Natural killer cell (primary cell): Measurements from ENCODE around the gene ATP2C2. TPM values are rescaled to one million over a fixed set of nuclear protein-coding genes. Genes with fewer than 3 reads are reported as not detected.

Experiments
- ATAC-seq, 3 donors: fragments of 150-1000 bp in 2 of 3; fragments of 200-7000 bp in 1 of 3; cut with Tn5 transposase; 1 replicate in 1 of 3; 2 replicates in 2 of 3; pipeline ENCODE4 v1.10.0; 2021; ENCODE audit warnings: mild to moderate bottlenecking in 2 of 3, moderate library complexity in 2 of 3
- DNase-seq, 2 donors: peaks; one replicate each; pipeline versions ENCODE4 v3.0.0 to v3.0.0-alpha.2; 2013 to 2021; ENCODE audit warnings: mixed read lengths in 1 of 2
- H3K27ac ChIP-seq: one replicate; pipeline ENCODE4 v1.5.1; 2013; ENCODE audit warnings: mild to moderate bottlenecking, low read length
- H3K27me3 ChIP-seq: one replicate; pipeline ENCODE4 v1.6.1; 2013; ENCODE audit warnings: low read length; ENCODE audit not compliant: control insufficient read depth, insufficient read depth
- H3K36me3 ChIP-seq: one replicate; pipeline ENCODE4 v1.6.1; 2013; ENCODE audit warnings: low read length; ENCODE audit not compliant: control insufficient read depth, insufficient read depth
- H3K4me1 ChIP-seq: one replicate; pipeline ENCODE4 v1.6.1; 2013; ENCODE audit warnings: low read length; ENCODE audit not compliant: control insufficient read depth, insufficient read depth
- H3K4me3 ChIP-seq: one replicate; pipeline ENCODE4 v1.5.1; 2013; ENCODE audit warnings: low read length
- H3K9me3 ChIP-seq: one replicate; pipeline ENCODE4 v1.6.1; 2013; ENCODE audit warnings: low read length; ENCODE audit not compliant: control insufficient read depth, insufficient read depth
- H3K27ac Mint-ChIP-seq, 2 donors: one replicate each; pipeline ENCODE4 v1.8.0; 2022; ENCODE audit warnings: mild to moderate bottlenecking in 2 of 2, mixed read lengths in 2 of 2, moderate library complexity in 1 of 2
- H3K27me3 Mint-ChIP-seq, 2 donors: one replicate each; pipeline ENCODE4 v1.8.0; 2022; ENCODE audit warnings: low read depth in 2 of 2, mixed read lengths in 2 of 2
- H3K36me3 Mint-ChIP-seq: one replicate; pipeline ENCODE4 v1.8.0; 2022; ENCODE audit warnings: mixed read lengths
- H3K4me1 Mint-ChIP-seq, 2 donors: one replicate each; pipeline ENCODE4 v1.8.0; 2022; ENCODE audit warnings: mixed read lengths in 2 of 2
- H3K4me3 Mint-ChIP-seq: one replicate; pipeline ENCODE4 v1.8.0; 2022; ENCODE audit warnings: mild to moderate bottlenecking, moderate library complexity, mixed read lengths
- H3K9me3 Mint-ChIP-seq, 2 donors: one replicate each; pipeline ENCODE4 v1.8.0; 2022; ENCODE audit warnings: mixed read lengths in 2 of 2
- WGBS: methylation state at CpG from one replicate; pipeline ENCODE4 v1.1.7; 2013; ENCODE audit warnings: missing lambda C conversion rate; ENCODE audit not compliant: insufficient coverage; 5-methylcytosine and 5-hydroxymethylcytosine counted together
- intact Hi-C: fragments of 100-400 bp; cut with micrococcal nuclease; formaldehyde crosslinking; loops from one replicate; pipeline ENCODE4 v1.14.2; 2022
- total RNA-seq, 4 donors: library from RNA; stranded (reverse); fragments of 120-200 nt in 1 of 4; gene quantifications; one replicate each; pipeline versions ENCODE4 v1.2.3 to v1.2.4, GENCODE V29; 2013 to 2022
- TF ChIP-seq, protein P1 (sequence below): fragments of 200-600 bp; IDR thresholded peaks from one replicate; pipeline ENCODE4 v1.8.0; 2022; ENCODE audit warnings: antibody characterized with exemption

ATP2C2 gene
- total RNA-seq, 3 donors from 2014 or later (not counting 1 experiment from before 2014, with no cell fraction given) = not detected

DNA sequence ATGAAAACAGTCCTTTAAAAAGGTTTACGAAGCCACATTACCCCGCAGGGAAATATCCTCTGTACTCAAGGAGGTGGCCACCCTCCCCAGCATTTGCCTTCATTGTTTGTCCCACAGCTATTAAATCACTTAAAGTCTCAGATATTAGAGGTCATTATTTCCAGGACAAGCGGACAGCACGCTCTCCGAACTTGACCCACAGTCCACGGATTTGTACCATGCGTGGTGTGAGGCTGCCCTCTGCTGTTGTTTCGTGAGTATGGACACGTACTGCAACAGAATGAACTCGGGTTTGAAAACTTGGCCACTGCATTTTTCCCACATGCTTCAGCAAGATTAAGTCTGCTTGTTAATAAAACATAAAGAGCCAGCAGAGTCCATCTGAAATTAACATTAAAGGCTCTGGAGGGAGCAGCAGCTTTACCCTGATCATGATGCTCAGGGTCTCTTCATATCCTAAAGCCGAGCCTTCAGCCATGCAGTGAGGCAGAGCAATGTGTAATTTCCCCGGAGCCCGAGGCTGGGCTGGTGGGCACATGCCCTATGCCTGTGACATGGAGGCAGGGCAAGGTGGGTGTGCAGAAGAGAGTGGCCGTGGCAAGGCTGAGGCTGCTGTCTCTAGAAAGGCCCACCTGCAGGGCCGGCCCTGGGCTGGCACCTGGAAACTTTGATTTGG, 116.4 kb downstream of the ATP2C2 start:
- Histone ChIP-seq H3K9me3 (no peaks in the 10 kb centered on the region), H3K27ac (no peak overlapping the region), H3K4me3 (no peak overlapping the region), H3K4me1 (no peaks in the 10 kb centered on the region), H3K27me3 (no peaks in the 10 kb centered on the region), H3K36me3 (no peaks in the 10 kb centered on the region)
- Mint-ChIP-seq H3K9me3 (no peaks in the 10 kb centered on the region), H3K27ac (no peak overlapping the region), H3K4me1 (peaks cover 4 to 8% of the 10 kb centered on the region in 2 donors), H3K4me3 (no peak overlapping the region), H3K36me3 (no peaks in the 10 kb centered on the region), H3K27me3 (no peaks in the 10 kb centered on the region)
- peak in 1 of 2 donors; percentile 30 for DNase-seq
- no peak for ATAC-seq
- TF ChIP-seq, protein P1, sequence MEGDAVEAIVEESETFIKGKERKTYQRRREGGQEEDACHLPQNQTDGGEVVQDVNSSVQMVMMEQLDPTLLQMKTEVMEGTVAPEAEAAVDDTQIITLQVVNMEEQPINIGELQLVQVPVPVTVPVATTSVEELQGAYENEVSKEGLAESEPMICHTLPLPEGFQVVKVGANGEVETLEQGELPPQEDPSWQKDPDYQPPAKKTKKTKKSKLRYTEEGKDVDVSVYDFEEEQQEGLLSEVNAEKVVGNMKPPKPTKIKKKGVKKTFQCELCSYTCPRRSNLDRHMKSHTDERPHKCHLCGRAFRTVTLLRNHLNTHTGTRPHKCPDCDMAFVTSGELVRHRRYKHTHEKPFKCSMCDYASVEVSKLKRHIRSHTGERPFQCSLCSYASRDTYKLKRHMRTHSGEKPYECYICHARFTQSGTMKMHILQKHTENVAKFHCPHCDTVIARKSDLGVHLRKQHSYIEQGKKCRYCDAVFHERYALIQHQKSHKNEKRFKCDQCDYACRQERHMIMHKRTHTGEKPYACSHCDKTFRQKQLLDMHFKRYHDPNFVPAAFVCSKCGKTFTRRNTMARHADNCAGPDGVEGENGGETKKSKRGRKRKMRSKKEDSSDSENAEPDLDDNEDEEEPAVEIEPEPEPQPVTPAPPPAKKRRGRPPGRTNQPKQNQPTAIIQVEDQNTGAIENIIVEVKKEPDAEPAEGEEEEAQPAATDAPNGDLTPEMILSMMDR = no peak
- intact Hi-C loops = no loop called here
- WGBS = 87% methylated on average over 15 of the region's 15 CpGs

DNA sequence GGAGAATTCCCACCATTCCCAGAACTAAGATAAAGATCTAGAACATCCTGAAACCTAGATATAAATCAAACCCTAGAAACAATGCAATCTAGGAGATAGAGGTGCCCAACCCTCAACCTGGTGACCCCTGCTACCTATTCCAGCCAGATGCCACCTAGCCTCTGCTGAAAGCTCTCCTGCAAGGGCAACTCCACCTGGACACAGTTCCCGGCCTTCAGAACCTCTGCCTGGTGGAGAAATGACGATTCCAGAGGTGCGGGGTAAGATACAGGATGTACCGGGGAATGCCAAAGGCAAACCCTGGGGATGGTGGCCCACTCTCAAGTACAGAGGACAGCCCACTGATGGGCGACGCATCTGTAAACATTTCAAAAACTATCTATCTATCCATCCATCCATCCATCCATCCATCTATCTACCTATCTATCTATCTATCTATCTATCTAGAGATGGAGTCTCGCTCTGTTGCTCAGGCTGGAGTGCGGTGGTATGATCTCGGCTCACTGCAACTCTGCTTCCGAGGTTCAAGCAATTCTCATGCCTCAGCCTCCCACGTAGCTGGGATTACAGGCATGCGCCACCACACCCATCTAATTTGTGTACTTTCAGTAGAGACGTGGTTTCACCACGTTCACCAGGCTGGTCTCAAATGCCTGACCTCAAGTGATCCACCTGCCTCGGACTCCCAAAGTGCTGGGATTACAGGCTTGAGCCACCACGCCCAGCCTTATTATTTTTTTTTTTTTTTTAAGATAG, 117.1 kb downstream of the ATP2C2 start:
- H3K27ac ChIP-seq = no peak overlapping the region
- no peak overlapping the region for H3K27ac Mint-ChIP-seq
- no peak overlapping the region for H3K4me3 Mint-ChIP-seq
- H3K4me1 Mint-ChIP-seq = peaks cover 4 to 8% of the 10 kb centered on the region in 2 donors
- ATAC-seq (no peak), DNase-seq (no peak)
- WGBS = 93% methylated on average over 16 of the region's 16 CpGs
- H3K9me3 ChIP-seq = no peaks in the 10 kb centered on the region
- H3K9me3 Mint-ChIP-seq = no peaks in the 10 kb centered on the region
- TF ChIP-seq, protein P1 = no peak
- no peaks in the 10 kb centered on the region for H3K36me3 Mint-ChIP-seq
- no peaks in the 10 kb centered on the region for H3K27me3 Mint-ChIP-seq
- H3K4me3 ChIP-seq = no peak overlapping the region
- no peaks in the 10 kb centered on the region for H3K36me3 ChIP-seq
- intact Hi-C loops = no loop called here
- no peaks in the 10 kb centered on the region for H3K4me1 ChIP-seq
- no peaks in the 10 kb centered on the region for H3K27me3 ChIP-seq

DNA sequence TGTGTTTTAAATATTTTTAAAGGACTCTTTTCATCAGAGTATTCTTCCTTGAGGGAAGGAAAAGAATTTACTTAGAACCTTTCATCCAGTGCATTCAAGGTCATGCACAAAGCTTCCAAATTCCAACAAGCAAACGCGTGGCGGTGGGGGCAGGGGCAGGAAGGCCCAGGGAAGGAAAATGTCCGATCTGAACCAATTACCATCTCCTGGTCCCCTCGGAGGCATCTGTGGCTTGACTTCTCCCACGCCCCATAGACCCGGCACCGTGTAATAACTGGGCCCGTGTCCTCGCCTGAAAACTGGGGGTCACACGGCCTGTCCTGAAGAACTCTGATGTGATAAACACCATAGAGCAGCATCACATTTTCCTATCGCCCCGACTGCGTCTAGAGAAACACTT, 117.8 kb downstream of the ATP2C2 start:
- Histone ChIP-seq H3K4me1 (no peaks in the 10 kb centered on the region), H3K27ac (no peak overlapping the region), H3K9me3 (no peaks in the 10 kb centered on the region), H3K27me3 (no peaks in the 10 kb centered on the region), H3K4me3 (no peak overlapping the region), H3K36me3 (no peaks in the 10 kb centered on the region)
- H3K4me3 Mint-ChIP-seq = no peak overlapping the region
- DNase-seq (no peak), ATAC-seq (no peak)
- intact Hi-C loops = no loop called here
- H3K4me1 Mint-ChIP-seq = peaks cover 4 to 8% of the 10 kb centered on the region in 2 donors
- H3K27me3 Mint-ChIP-seq = no peaks in the 10 kb centered on the region
- TF ChIP-seq, protein P1 = no peak
- WGBS = 92% methylated on average over 14 of the region's 14 CpGs
- no peak overlapping the region for H3K27ac Mint-ChIP-seq
- no peaks in the 10 kb centered on the region for H3K9me3 Mint-ChIP-seq
- H3K36me3 Mint-ChIP-seq = no peaks in the 10 kb centered on the region
